Epithelial cell of esophagus (primary cell): Measurements from ENCODE around the gene GPHA2.

Source experiments
- DNase-seq: peaks from one replicate; pipeline ENCODE4 v3.0.0; 2010; ENCODE audit warnings: low read depth
- H3K4me3 ChIP-seq: 2 replicates; pipeline ENCODE4 v1.5.1; 2011; ENCODE audit warnings: mild to moderate bottlenecking, low read length, control low read depth
- CTCF ChIP-seq: IDR thresholded peaks from 2 replicates; pipeline ENCODE4 v1.5.1; 2011; ENCODE audit warnings: low read depth, mild to moderate bottlenecking, low read length, control low read depth, inconsistent platforms; ENCODE audit not compliant: insufficient read depth; ENCODE audit errors: missing control alignments

Gene GPHA2

DNA sequence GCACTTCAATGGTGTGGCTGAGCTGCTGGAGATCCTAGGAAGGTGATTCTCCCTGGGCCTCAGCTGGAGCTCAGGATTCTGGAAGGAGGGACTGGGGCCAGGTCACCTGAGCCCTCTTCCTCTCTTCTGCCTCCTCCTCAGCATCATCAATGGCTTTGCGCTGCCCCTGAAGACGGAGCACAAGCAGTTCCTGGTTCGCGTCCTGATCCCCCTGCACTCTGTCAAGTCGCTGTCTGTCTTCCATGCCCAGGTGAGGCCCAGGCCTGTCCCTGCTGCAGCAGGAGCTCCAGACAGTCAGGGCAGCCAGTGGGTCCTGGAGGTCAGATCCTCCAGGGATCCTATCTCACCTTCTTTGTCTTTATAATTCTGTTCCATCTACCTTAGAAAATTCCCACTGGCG is 5.4 kb downstream of the GPHA2 start:
- no peak overlapping the region for H3K4me3 ChIP-seq
- no peak for TF ChIP-seq CTCF
- DNase-seq = no peak

- no peak for DNase-seq
- TF ChIP-seq CTCF = no peak
- no peak overlapping the region for H3K4me3 ChIP-seq
Observed at GRCh38 chr11:64929625-64930024, 6.1 kb downstream of the GPHA2 start.

GRCh38 chr11:64928957-64929356 is 6.7 kb downstream of the GPHA2 start:
- no peak for DNase-seq
- no peak for TF ChIP-seq CTCF
- no peak overlapping the region for H3K4me3 ChIP-seq

GRCh38 chr11:64926689-64927088 is 9.0 kb downstream of the GPHA2 start:
- H3K4me3 ChIP-seq = no peak overlapping the region
- no peak for TF ChIP-seq CTCF
- no peak for DNase-seq

- no peak for DNase-seq
- peak overlapping the region; percentile 79 for H3K4me3 ChIP-seq
- TF ChIP-seq CTCF = no peak
Observed at GRCh38 chr11:64925536-64926436, 9.9 kb downstream of the GPHA2 start.

- no peak for TF ChIP-seq CTCF
- peak; percentile 10 for DNase-seq
Observed at GRCh38 chr11:64924910-64925284, 10.8 kb downstream of the GPHA2 start.

More at GRCh38 chr11:64924910-64925284, 10.8 kb downstream of the GPHA2 start:
- H3K4me3 ChIP-seq = peak overlapping the region; percentile 79
